Measurements from ENCODE around the gene DCC.

GRCh38 chr18:52907543-52908308, 567.7 kb downstream of the DCC start:
- TF ChIP-seq GATA3 (IDR thresholded peaks at IDR 0.05; ENCODE audit: low read depth, low read length) (no peak), GATA2 (IDR thresholded peaks at IDR 0.05; ENCODE audit: low read depth, low read length) (no peak)
